ENCODE results near the gene GRIK5.

The GRIK5 gene

DNA sequence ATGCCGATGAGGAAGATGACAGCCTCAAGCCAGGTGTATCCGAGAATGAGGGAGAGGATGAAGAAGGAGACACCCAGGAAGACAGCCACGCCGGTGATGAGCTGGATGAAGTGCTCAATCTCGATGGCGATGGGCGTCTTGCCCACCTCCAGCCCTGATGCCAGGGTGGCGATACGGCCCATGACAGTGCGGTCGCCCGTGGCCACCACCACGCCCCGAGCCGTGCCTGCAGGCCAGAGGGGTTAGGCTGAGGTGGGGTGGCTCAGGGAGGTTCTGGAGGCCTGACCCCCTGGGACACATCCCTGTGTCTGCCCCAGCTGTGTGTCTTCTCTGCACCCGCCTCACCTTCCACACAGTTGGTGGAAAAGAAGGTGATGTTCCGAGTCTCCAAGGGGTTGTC lies 85.0 kb downstream of the GRIK5 start:
- DNase-seq, result no peak

GRCh38 chr19:41981724-41982123 lies 88.3 kb downstream of the GRIK5 start:
- no peak for DNase-seq

DNA sequence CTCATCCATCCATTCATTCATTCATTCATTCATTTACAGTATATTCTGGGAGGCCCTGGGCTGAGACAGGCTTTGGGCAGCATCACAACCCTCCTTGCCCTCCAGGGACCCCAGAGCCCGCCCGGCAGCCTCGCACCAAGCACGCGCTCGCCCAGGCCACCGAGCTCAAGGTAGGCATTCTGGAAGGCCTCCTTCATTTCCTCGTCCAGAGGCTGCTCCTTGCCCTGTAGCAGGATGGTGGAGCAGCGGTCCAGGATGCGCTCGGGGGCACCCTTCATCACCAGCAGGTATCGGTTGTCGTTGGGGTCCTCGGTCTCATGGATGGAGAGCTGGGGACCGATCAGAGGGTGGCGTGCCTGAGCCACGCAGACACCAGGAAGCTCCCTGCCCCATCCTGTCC lies 91.5 kb downstream of the GRIK5 start:
- DNase-seq, result no peak

DNA sequence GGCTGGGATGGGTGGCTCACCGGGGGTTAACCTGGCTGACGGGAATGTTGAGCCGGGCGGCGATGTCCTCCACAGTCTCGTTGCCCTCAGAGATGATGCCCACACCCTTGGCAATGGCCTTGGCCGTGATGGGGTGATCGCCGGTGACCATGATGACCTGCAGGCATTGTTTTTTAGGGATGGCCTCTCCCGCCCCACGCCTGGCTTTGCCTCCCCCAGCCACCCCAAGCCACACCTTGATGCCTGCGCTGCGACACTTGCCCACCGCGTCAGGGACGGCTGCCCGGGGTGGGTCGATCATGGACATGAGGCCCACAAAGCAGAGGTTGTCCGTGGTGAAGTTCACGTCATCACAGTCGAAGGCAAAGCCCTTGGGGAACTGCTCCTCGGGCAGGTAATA lies 92.1 kb downstream of the GRIK5 start:
- no peak for DNase-seq

DNA sequence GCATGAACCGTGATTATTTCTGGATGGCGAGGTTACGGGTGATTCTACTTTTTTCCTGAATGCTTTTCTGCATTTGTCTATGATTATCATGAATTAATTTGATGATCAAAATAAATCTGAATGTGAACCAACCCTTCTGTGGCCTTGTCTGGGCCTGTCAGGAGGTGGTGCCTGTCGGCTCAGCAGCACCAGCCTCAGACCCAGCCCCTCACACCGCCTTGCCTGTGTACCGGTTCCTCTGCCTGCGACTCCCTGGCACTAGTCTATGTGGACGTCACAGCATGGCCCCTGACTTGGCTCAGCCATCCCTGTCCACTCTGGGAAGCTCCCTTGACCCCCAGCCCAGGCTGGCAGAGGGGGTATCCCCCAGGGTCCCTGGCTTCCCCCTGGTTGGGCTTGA lies 95.4 kb downstream of the GRIK5 start:
- no peak for DNase-seq

DNA sequence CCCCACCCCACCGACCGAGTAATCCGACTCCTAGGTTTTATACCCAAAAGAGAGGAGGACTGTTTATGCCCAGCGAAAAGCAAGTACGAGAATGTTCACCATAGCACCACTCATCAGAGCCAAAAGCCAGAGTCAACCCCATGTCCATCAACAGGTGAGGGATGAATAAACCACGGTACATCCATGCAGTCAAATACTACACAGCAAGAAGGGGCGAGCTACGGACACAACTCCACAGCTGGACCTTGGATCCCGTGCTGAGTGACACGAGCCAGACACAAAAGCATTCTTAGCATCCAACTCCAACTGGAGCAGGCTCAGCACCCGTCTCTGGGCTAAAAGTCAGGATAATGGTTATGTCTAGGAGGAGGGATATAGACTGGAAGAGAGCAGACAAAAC lies 98.6 kb downstream of the GRIK5 start:
- no peak for DNase-seq

- no peak for DNase-seq
These were observed 100.1 kb downstream of the GRIK5 start for GRCh38 chr19:41969772-41970458.

DNA sequence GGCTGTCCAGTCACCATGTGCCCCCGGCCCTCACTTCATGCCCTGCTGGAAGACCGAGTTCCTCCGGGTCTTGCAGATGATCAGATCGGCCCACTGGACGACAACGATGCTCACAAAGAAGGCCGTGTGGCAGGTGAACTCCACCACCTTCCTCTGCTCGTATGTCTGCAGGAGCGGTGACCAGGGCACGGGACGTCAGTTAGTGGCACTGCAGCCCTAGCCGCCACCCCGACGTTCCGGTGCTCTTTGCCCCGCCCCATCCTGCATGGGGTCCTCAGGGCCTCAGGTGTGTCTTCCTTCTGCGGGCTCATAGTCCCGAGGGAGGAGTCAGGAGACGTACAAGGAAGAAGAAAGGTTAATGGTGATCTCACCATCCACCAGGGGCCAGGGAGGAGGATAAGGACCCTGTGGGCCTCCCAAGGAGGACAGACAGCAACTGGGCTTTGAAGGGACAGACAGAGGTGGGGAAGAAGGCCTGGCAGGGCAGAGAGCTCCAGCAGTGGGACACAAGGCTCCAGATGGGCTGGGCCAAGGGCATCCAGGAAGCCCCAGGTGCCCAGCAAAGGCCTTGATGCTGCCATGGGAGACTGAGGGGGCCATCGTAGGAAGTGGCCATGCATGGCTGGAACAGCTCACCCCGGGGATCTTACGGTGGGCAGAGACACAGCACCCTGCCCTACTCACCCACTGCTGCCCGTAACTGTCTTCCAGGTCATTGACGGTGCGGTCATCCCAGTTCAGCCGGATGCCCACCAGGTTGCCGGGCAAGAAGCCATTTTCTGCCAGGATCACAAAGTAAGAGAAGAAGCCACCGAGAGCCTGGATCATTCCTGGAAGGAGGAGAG lies 101.0 kb downstream of the GRIK5 start:
- DNase-seq, result no peak

DNA sequence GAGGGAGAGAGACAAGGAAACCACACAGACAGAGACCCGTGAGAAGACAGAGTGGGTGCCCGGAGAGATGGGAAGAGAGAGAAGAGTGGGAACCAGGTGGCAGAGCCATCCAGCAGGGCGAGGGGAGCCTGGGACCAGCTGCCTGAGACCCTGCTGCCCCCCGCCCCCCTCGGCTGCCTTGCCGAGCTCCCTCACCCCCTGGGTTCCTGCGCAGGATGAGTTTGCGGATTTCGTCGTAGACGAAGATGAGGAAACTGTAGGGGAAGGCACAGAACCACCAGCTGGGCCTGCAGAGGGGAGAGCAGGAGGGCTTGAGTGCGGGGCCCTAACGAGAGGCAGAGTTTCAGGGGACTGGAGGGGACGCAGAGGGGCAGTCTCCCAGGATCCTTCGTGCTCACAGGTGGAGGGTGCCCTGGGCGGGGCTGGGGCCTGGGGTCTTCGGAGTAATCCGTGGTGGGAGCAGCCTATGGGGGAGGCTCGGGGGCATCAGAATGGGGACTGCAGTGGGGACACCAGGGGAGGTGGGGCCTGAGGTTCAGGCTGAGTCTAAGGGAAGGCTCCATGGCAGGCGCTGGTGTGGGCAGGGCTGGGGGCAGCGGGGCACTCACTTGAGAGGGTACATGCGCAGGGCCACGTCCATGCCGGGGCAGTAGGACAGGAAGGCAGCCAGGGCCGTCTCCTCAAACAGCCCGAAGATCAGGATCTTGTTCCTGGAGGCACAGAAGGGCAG lies 102.8 kb downstream of the GRIK5 start:
- no peak for DNase-seq

DNA sequence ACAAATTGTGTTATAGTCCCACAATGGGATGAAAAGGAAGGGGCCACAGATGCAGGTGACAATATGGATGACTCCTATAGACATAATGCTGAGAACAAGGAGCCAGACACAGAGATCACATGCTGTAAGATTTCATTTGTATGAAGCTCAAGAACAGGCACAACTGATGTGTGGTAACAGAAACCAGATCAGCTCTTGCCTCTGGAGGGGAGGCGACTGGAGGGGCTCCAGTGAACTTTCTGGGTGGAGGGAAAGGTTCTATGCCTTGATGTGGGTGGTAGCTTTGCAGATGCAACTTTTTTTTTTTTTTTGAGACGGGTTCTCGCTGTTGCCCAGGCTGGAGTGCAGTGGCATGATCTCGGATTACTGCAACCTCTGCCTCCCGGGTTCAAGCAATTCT lies 104.9 kb downstream of the GRIK5 start:
- no peak for DNase-seq

- DNase-seq, result no peak
These were observed 109.0 kb downstream of the GRIK5 start for GRCh38 chr19:41960973-41961372.

- DNase-seq, result peak; percentile 89
These were observed 110.7 kb downstream of the GRIK5 start, which contains the start of gene RABAC1 for GRCh38 chr19:41959056-41960053. Gene RABAC1 (minus strand): TSS chr19:41959321. CDS start chr19:41959292, 29 bp downstream.

GRCh38 chr19:41958367-41959055 lies 111.5 kb downstream of the GRIK5 start:
- DNase-seq, result peak; percentile 82

GRCh38 chr19:41957838-41958366 lies 112.1 kb downstream of the GRIK5 start:
- DNase-seq, result peak; percentile 50

DNA sequence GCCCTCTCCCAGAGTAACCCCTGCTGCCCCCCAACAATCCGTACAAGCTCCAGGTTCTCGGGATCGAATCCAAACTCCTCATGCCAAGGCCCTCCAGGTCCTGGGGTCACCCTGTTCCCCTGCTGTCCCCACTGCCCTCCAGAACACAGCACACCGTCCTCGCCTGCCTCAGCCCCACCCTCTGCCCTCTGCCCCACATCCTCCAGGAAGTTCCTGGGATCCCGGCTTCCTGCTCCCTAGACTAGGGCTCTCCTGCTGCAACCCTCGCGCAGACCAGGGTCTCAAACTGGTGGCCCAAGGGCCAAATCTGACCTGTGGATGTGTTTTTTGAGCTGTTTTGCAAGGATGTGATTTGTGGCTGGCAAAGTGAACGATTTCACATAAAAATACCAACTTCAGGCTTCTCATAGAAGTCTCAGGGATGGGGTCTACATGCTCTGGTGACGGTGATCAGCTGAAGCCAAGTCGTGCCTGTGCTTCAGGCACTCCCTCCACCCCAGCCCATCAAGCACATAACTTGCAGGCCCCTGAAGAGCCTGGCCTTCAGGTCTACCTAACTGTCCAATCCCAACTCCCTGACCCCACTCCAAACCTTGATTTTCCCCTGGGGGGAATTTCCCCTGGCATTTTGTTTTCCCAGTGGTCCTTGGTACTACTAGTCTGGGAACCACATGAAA lies 112.7 kb downstream of the GRIK5 start:
- no peak for DNase-seq

DNA sequence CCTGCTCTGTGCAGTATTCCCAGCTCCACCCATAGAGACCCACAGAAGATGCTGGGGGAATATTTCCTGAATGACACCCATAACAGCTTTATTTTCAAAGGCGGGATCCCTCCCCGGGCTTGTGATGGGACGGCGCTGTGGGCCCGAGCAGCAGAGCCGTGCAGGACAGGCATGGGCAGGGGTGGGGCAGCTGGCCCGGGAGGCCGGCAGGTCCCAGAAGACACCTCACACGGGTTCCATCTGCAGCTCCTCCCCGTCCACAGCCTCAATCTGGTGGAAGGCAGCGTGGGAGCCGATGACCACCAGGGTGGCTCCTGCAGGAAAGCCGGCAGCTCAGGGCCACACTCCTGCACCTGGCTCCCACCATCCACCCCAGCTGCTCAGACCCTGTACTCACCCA lies 113.4 kb downstream of the GRIK5 start:
- DNase-seq, result no peak

- no peak for DNase-seq
These were observed 114.5 kb downstream of the GRIK5 start for GRCh38 chr19:41955521-41955920.

- peak; percentile 85 for DNase-seq
These were observed 118.3 kb downstream of the GRIK5 start for GRCh38 chr19:41951686-41952172.
